Ishikawa (cell line): ENCODE measurements around the gene GRID2.

ENCODE experiments used
- CEBPB ChIP-seq: IDR thresholded peaks from 2 replicates; pipeline ENCODE4 v1.6.1; 2012
- CREB1 ChIP-seq: IDR thresholded peaks from 2 replicates; pipeline ENCODE4 v1.6.1; 2012; ENCODE audit warnings: low read depth
- EGR1 ChIP-seq: IDR thresholded peaks from 2 replicates; pipeline ENCODE4 v1.6.1; 2012
- EP300 ChIP-seq: IDR thresholded peaks from 2 replicates; pipeline ENCODE4 v1.6.1; 2012; ENCODE audit warnings: borderline replicate concordance
- NFIC ChIP-seq: IDR thresholded peaks from 2 replicates; pipeline ENCODE4 v1.6.1; 2012
- RAD21 ChIP-seq: IDR thresholded peaks from 2 replicates; pipeline ENCODE4 v1.6.1; 2012; ENCODE audit warnings: low read depth
- TAF1 ChIP-seq: IDR thresholded peaks from 2 replicates; pipeline ENCODE4 v1.6.1; 2012; ENCODE audit warnings: low read depth, mild to moderate bottlenecking
- TCF12 ChIP-seq: IDR thresholded peaks from 2 replicates; pipeline ENCODE4 v1.6.1; 2012; ENCODE audit warnings: low read depth
- YY1 ChIP-seq: IDR thresholded peaks from 2 replicates; pipeline ENCODE4 v1.6.1; 2012; ENCODE audit warnings: low read depth
- TF ChIP-seq, protein P1 (sequence below): IDR thresholded peaks from 2 replicates; pipeline ENCODE4 v1.6.1; 2012
- TF ChIP-seq, protein P2 (sequence below): IDR thresholded peaks from 2 replicates; pipeline ENCODE4 v1.6.1; 2012; ENCODE audit warnings: low read depth, mild to moderate bottlenecking

DNA sequence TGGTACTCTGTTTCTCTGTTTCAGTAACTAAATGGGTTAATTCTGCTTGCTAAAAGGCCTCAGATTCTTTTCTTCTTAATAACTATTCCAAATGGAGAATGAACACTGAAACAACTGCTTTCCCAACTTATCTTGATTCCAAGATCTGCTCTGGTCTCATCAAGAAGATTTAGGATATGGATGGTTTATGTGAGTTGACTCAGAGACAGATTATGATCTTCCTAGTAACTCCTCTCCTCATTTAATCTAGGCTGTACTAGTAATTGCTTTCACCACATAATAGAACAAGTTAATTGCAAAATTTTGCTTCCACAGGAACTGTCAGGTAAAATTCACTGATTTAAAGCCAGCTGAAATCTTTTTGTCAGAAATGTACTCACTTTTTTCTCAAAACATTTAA is 537.1 kb downstream of the GRID2 start:
- TF ChIP-seq CEBPB (no peak), EP300 (no peak), YY1 (no peak), TAF1 (no peak), TCF12 (no peak), EGR1 (no peak), RAD21 (no peak), NFIC (no peak), CREB1 (no peak)
- TF ChIP-seq, protein P1, sequence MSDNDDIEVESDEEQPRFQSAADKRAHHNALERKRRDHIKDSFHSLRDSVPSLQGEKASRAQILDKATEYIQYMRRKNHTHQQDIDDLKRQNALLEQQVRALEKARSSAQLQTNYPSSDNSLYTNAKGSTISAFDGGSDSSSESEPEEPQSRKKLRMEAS, result no peak
- TF ChIP-seq, protein P2, sequence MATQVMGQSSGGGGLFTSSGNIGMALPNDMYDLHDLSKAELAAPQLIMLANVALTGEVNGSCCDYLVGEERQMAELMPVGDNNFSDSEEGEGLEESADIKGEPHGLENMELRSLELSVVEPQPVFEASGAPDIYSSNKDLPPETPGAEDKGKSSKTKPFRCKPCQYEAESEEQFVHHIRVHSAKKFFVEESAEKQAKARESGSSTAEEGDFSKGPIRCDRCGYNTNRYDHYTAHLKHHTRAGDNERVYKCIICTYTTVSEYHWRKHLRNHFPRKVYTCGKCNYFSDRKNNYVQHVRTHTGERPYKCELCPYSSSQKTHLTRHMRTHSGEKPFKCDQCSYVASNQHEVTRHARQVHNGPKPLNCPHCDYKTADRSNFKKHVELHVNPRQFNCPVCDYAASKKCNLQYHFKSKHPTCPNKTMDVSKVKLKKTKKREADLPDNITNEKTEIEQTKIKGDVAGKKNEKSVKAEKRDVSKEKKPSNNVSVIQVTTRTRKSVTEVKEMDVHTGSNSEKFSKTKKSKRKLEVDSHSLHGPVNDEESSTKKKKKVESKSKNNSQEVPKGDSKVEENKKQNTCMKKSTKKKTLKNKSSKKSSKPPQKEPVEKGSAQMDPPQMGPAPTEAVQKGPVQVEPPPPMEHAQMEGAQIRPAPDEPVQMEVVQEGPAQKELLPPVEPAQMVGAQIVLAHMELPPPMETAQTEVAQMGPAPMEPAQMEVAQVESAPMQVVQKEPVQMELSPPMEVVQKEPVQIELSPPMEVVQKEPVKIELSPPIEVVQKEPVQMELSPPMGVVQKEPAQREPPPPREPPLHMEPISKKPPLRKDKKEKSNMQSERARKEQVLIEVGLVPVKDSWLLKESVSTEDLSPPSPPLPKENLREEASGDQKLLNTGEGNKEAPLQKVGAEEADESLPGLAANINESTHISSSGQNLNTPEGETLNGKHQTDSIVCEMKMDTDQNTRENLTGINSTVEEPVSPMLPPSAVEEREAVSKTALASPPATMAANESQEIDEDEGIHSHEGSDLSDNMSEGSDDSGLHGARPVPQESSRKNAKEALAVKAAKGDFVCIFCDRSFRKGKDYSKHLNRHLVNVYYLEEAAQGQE, result no peak
